ENCODE results near the gene SNX21. TPM values are rescaled to one million over a fixed set of nuclear protein-coding genes. Genes with fewer than 3 reads are reported as not detected.
"Not testable (repeated sequence)": the region's sequence is repeated elsewhere in the genome, so short reads cannot be mapped to it uniquely, and the experiment has no call there.

The SNX21 gene
- polyA plus RNA-seq, 3 donors = 9.2 to 50.9 (median 48.6) TPM

GRCh38 chr20:45866454-45866853 is 32.9 kb downstream of the SNX21 start:
- H3K27ac ChIP-seq (ENCODE audit: low read depth, low read length) = no peak overlapping the region
- 95 to 96% (median 95%) methylated on average over 5 of the region's 5 CpGs for WGBS, 3 donors

GRCh38 chr20:45867136-45867818 is 33.7 kb downstream of the SNX21 start:
- WGBS, 3 donors = 76 to 92% (median 88%) methylated on average over 6 of the region's 6 CpGs
- H3K27ac ChIP-seq (ENCODE audit: low read depth, low read length) = no peak overlapping the region

- no peak overlapping the region for H3K27ac ChIP-seq (ENCODE audit: low read depth, low read length)
Observed at GRCh38 chr20:45867819-45868176, 34.2 kb downstream of the SNX21 start.

GRCh38 chr20:45872626-45873025 is 39.0 kb downstream of the SNX21 start:
- 92 to 95% (median 95%) methylated on average over 4 of the region's 4 CpGs for WGBS, 3 donors
- H3K27ac ChIP-seq (ENCODE audit: low read depth, low read length) = no peak overlapping the region

- 23 to 91% (median 81%) methylated on average over 1 of the region's 1 CpG for WGBS, 3 donors
- H3K27ac ChIP-seq (ENCODE audit: low read depth, low read length) = no peak overlapping the region
Observed at GRCh38 chr20:45873409-45874103, 40.0 kb downstream of the SNX21 start.

GRCh38 chr20:45874104-45874481 is 40.5 kb downstream of the SNX21 start:
- H3K27ac ChIP-seq (ENCODE audit: low read depth, low read length) = not testable (repeated sequence)
- 95 to 96% (median 96%) methylated on average over 10 of the region's 10 CpGs for WGBS, 3 donors

GRCh38 chr20:45874576-45874975 is 41.0 kb downstream of the SNX21 start:
- 75 to 80% (median 79%) methylated on average over 4 of the region's 4 CpGs for WGBS, 3 donors
- H3K27ac ChIP-seq (ENCODE audit: low read depth, low read length) = no peak overlapping the region

GRCh38 chr20:45878076-45878761 is 44.6 kb downstream of the SNX21 start:
- H3K27ac ChIP-seq (ENCODE audit: low read depth, low read length) = no peak overlapping the region
- 72 to 92% (median 84%) methylated on average over 13 of the region's 13 CpGs for whole genome bisulfite sequencing, 3 donors

- no peak within 1 kb of the TSS for H3K27ac ChIP-seq (ENCODE audit: low read depth, low read length)
- 0 to 1% (median 0%) methylated on average over 23 of the region's 23 CpGs for WGBS, 3 donors
Observed at GRCh38 chr20:45880988-45881788, 47.6 kb downstream of the SNX21 start, which contains the start of gene ZSWIM1. Gene ZSWIM1, plus strand, starts transcription at chr20:45881227. Its CDS starts 1,366 bp downstream, at chr20:45882593.

GRCh38 chr20:45882469-45883099 is 49.0 kb downstream of the SNX21 start:
- 78 to 86% (median 79%) methylated on average over 4 of the region's 4 CpGs for WGBS, 3 donors
- no peak overlapping the region for H3K27ac ChIP-seq (ENCODE audit: low read depth, low read length)

GRCh38 chr20:45883100-45883469 is 49.5 kb downstream of the SNX21 start:
- 79 to 86% (median 81%) methylated on average over 9 of the region's 9 CpGs for WGBS, 3 donors

GRCh38 chr20:45886590-45887345 is 53.2 kb downstream of the SNX21 start:
- WGBS, 3 donors = 92 to 94% (median 92%) methylated on average over 17 to 19 of the region's 19 CpGs
- no peak overlapping the region for H3K27ac ChIP-seq (ENCODE audit: low read depth, low read length)

More at GRCh38 chr20:45883100-45883469, 49.5 kb downstream of the SNX21 start:
- H3K27ac ChIP-seq (ENCODE audit: low read depth, low read length) = no peak overlapping the region

GRCh38 chr20:45887346-45887715 is 53.7 kb downstream of the SNX21 start, which contains the start of gene SPATA25:
Gene SPATA25, minus strand, starts transcription at chr20:45887622. Its CDS starts 32 bp downstream, at chr20:45887590.
- WGBS, 3 donors = 87 to 93% (median 93%) methylated on average over 8 of the region's 8 CpGs
- no peak within 1 kb of the TSS for H3K27ac ChIP-seq (ENCODE audit: low read depth, low read length)

GRCh38 chr20:45888681-45889080 is 55.1 kb downstream of the SNX21 start:
- 85 to 89% (median 87%) methylated on average over 3 of the region's 3 CpGs for WGBS, 3 donors
- no peak overlapping the region for H3K27ac ChIP-seq (ENCODE audit: low read depth, low read length)

GRCh38 chr20:45890077-45890984 is 56.7 kb downstream of the SNX21 start:
- H3K27ac ChIP-seq (ENCODE audit: low read depth, low read length) = peak overlapping the region; percentile 9
- 1% methylated on average over 66 to 79 of the region's 79 CpGs for WGBS, 3 donors

Measured in adipose tissue (tissue), 3 donors.